HG03575 (cell line): Measurements from ENCODE around the gene C15orf61.

Experiments
- ATAC-seq: cut with Tn5 transposase; IDR thresholded peaks from one replicate; pipeline ENCODE4 v1.9.1; 2021; ENCODE audit not compliant: unreplicated experiment, insufficient number of reproducible peaks, low FRiP score; ENCODE audit errors: extremely low read depth

C15orf61 gene

DNA sequence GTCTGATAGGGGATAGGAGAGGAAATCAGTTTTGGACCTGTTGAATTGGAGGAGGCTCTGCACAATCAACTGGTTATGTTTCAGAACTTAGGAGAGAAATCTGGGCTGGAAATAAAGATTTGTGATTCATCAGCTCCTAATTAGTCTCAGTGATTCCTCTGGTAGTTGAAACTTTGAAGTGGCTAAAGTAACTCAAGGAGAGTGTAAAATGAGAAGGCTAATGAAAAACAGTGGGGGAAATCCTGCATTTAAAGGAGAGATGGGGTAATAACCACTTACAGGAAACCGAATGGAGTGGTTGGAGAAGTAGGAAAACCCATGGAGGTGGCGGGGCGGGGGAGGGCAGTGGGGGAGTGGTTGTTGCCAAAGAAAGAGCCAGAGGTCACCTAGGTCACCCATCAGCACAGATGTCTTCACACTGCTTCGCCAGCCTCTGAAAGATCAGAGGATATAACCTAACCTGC, 54.1 kb downstream of the C15orf61 start:
- no peak for ATAC-seq

DNA sequence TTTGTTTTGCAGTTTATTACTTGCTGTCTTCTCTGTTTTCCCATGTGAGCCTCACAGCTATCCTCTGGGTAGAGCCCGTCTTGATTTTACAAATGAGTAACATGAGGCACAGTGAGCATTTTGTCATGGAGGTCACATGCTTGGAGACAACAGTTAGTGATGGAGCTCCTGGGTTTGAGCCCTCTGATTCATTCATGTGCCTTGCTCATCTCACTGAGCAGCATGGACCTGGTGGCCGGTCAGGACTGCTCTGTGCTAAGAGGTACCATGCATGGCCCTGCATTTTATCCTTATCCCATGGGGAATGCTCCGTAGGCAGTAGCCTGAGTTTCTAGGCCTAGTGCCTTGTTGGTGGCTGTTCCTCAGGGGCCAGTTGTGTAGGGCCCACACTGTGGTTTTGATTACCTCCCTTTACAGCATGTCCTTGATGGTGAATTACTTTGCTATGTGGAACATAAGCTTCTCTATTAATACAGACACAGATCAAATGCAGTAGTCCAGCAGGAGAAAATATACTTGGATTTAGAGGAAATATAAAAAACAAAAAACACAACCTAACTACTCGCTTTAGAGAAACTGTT, 57.2 kb downstream of the C15orf61 start:
- no peak for ATAC-seq

DNA sequence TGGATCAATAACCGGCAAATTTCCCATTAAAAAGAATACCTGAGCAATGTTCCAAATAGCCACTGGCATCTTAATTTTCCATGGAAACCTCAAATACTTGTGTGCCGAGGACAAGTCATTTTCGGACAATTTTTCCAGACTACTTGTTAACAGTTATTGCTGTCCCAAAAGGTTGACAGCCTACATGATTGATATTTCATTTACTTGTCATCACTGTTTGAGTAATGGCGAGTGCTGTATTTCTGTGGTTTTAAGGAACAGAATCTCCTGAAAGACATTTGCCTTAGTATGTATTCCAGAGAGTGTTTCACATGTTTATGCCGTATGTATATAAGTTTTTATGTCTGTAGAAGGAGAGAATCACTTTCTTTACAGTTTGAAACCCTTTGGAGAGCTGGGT, 58.2 kb downstream of the C15orf61 start:
- no peak for ATAC-seq
